Measurements from ENCODE around the gene CPLX3.

The CPLX3 gene

GRCh38 chr15:74801311-74801997 is 25.0 kb upstream of the CPLX3 start:
- Histone ChIP-seq H3K27me3 (ENCODE audit: insufficient read depth, insufficient read length) (no peaks in the 10 kb centered on the region), H3K4me1 (ENCODE audit: insufficient read depth, insufficient read length) (peaks cover 18% of the 10 kb centered on the region), H3K4me3 (ENCODE audit: insufficient read length, low read depth) (no peak overlapping the region), H3K36me3 (ENCODE audit: insufficient read depth, insufficient read length, low read length) (peaks cover 75% of the 10 kb centered on the region), H3K9me3 (ENCODE audit: insufficient read depth, low read length) (no peaks in the 10 kb centered on the region), H3K9ac (ENCODE audit: insufficient read length, low read depth) (no peak overlapping the region)
- TF ChIP-seq YY1 (IDR thresholded peaks at IDR 0.05; ENCODE audit: insufficient read depth, insufficient read length): no peak
- no peak for TF ChIP-seq SUZ12 (IDR thresholded peaks at IDR 0.05; ENCODE audit: extremely low read depth, insufficient read depth, insufficient read length)
- no peak for TF ChIP-seq ZNF274 (IDR thresholded peaks at IDR 0.05; ENCODE audit: low read depth, low read length)
- DNase-seq (ENCODE audit: low read depth, low spot score): no peak

- Histone ChIP-seq H3K4me1 (ENCODE audit: insufficient read depth, insufficient read length) (peaks cover 18% of the 10 kb centered on the region), H3K9ac (ENCODE audit: insufficient read length, low read depth) (no peak overlapping the region), H3K9me3 (ENCODE audit: insufficient read depth, low read length) (no peaks in the 10 kb centered on the region), H3K4me3 (ENCODE audit: insufficient read length, low read depth) (no peak overlapping the region), H3K27me3 (ENCODE audit: insufficient read depth, insufficient read length) (no peaks in the 10 kb centered on the region), H3K36me3 (ENCODE audit: insufficient read depth, insufficient read length, low read length) (peaks cover 75% of the 10 kb centered on the region)
- no peak for DNase-seq (ENCODE audit: low read depth, low spot score)
- TF ChIP-seq ZNF274 (IDR thresholded peaks at IDR 0.05; ENCODE audit: low read depth, low read length) (no peak), YY1 (IDR thresholded peaks at IDR 0.05; ENCODE audit: insufficient read depth, insufficient read length) (no peak), SUZ12 (IDR thresholded peaks at IDR 0.05; ENCODE audit: extremely low read depth, insufficient read depth, insufficient read length) (no peak)
These were observed 24.1 kb upstream of the CPLX3 start for GRCh38 chr15:74802290-74802689.

GRCh38 chr15:74802862-74803447 is 23.5 kb upstream of the CPLX3 start:
- Histone ChIP-seq H3K9ac (ENCODE audit: insufficient read length, low read depth) (no peak overlapping the region), H3K27me3 (ENCODE audit: insufficient read depth, insufficient read length) (no peaks in the 10 kb centered on the region), H3K36me3 (ENCODE audit: insufficient read depth, insufficient read length, low read length) (peaks cover 70% of the 10 kb centered on the region), H3K4me1 (ENCODE audit: insufficient read depth, insufficient read length) (peaks cover 18% of the 10 kb centered on the region), H3K4me3 (ENCODE audit: insufficient read length, low read depth) (no peak overlapping the region), H3K9me3 (ENCODE audit: insufficient read depth, low read length) (no peaks in the 10 kb centered on the region)
- TF ChIP-seq ZNF274 (IDR thresholded peaks at IDR 0.05; ENCODE audit: low read depth, low read length) (no peak), YY1 (IDR thresholded peaks at IDR 0.05; ENCODE audit: insufficient read depth, insufficient read length) (no peak), SUZ12 (IDR thresholded peaks at IDR 0.05; ENCODE audit: extremely low read depth, insufficient read depth, insufficient read length) (no peak)
- DNase-seq (ENCODE audit: low read depth, low spot score): no peak

GRCh38 chr15:74804935-74805334 is 21.5 kb upstream of the CPLX3 start:
- H3K9me3 ChIP-seq (ENCODE audit: insufficient read depth, low read length): no peaks in the 10 kb centered on the region
- H3K9ac ChIP-seq (ENCODE audit: insufficient read length, low read depth): no peak overlapping the region
- peaks cover 50% of the 10 kb centered on the region for H3K36me3 ChIP-seq (ENCODE audit: insufficient read depth, insufficient read length, low read length)

GRCh38 chr15:74807282-74807681 is 19.1 kb upstream of the CPLX3 start:
- peaks cover 15% of the 10 kb centered on the region for H3K4me1 ChIP-seq (ENCODE audit: insufficient read depth, insufficient read length)

More at GRCh38 chr15:74804935-74805334, 21.5 kb upstream of the CPLX3 start:
- DNase-seq (ENCODE audit: low read depth, low spot score): no peak
- Histone ChIP-seq H3K4me3 (ENCODE audit: insufficient read length, low read depth) (no peak overlapping the region), H3K27me3 (ENCODE audit: insufficient read depth, insufficient read length) (no peaks in the 10 kb centered on the region), H3K4me1 (ENCODE audit: insufficient read depth, insufficient read length) (peaks cover 23% of the 10 kb centered on the region)
- TF ChIP-seq ZNF274 (IDR thresholded peaks at IDR 0.05; ENCODE audit: low read depth, low read length): no peak
- TF ChIP-seq YY1 (IDR thresholded peaks at IDR 0.05; ENCODE audit: insufficient read depth, insufficient read length): no peak
- TF ChIP-seq SUZ12 (IDR thresholded peaks at IDR 0.05; ENCODE audit: extremely low read depth, insufficient read depth, insufficient read length): no peak

GRCh38 chr15:74808078-74808839 is 18.2 kb upstream of the CPLX3 start:
- peaks cover 20% of the 10 kb centered on the region for H3K4me1 ChIP-seq (ENCODE audit: insufficient read depth, insufficient read length)
- DNase-seq (ENCODE audit: low read depth, low spot score): no peak
- H3K9ac ChIP-seq (ENCODE audit: insufficient read length, low read depth): peak overlapping the region; percentile 4
- peaks cover 18% of the 10 kb centered on the region for H3K36me3 ChIP-seq (ENCODE audit: insufficient read depth, insufficient read length, low read length)
- no peaks in the 10 kb centered on the region for H3K9me3 ChIP-seq (ENCODE audit: insufficient read depth, low read length)
- TF ChIP-seq YY1 (IDR thresholded peaks at IDR 0.05; ENCODE audit: insufficient read depth, insufficient read length): no peak
- no peak for TF ChIP-seq ZNF274 (IDR thresholded peaks at IDR 0.05; ENCODE audit: low read depth, low read length)
- no peak for TF ChIP-seq SUZ12 (IDR thresholded peaks at IDR 0.05; ENCODE audit: extremely low read depth, insufficient read depth, insufficient read length)
- no peak overlapping the region for H3K4me3 ChIP-seq (ENCODE audit: insufficient read length, low read depth)
- no peaks in the 10 kb centered on the region for H3K27me3 ChIP-seq (ENCODE audit: insufficient read depth, insufficient read length)

More at GRCh38 chr15:74807282-74807681, 19.1 kb upstream of the CPLX3 start:
- peaks cover 27% of the 10 kb centered on the region for H3K36me3 ChIP-seq (ENCODE audit: insufficient read depth, insufficient read length, low read length)
- TF ChIP-seq SUZ12 (IDR thresholded peaks at IDR 0.05; ENCODE audit: extremely low read depth, insufficient read depth, insufficient read length) (no peak), YY1 (IDR thresholded peaks at IDR 0.05; ENCODE audit: insufficient read depth, insufficient read length) (no peak), ZNF274 (IDR thresholded peaks at IDR 0.05; ENCODE audit: low read depth, low read length) (no peak)
- no peak overlapping the region for H3K9ac ChIP-seq (ENCODE audit: insufficient read length, low read depth)
- no peak for DNase-seq (ENCODE audit: low read depth, low spot score)
- no peak overlapping the region for H3K4me3 ChIP-seq (ENCODE audit: insufficient read length, low read depth)
- H3K9me3 ChIP-seq (ENCODE audit: insufficient read depth, low read length): no peaks in the 10 kb centered on the region
- no peaks in the 10 kb centered on the region for H3K27me3 ChIP-seq (ENCODE audit: insufficient read depth, insufficient read length)

- Histone ChIP-seq H3K4me3 (ENCODE audit: insufficient read length, low read depth) (no peak overlapping the region), H3K27me3 (ENCODE audit: insufficient read depth, insufficient read length) (no peaks in the 10 kb centered on the region), H3K9ac (ENCODE audit: insufficient read length, low read depth) (no peak overlapping the region), H3K4me1 (ENCODE audit: insufficient read depth, insufficient read length) (peaks cover 19% of the 10 kb centered on the region), H3K9me3 (ENCODE audit: insufficient read depth, low read length) (no peaks in the 10 kb centered on the region), H3K36me3 (ENCODE audit: insufficient read depth, insufficient read length, low read length) (peaks cover 12% of the 10 kb centered on the region)
- TF ChIP-seq SUZ12 (IDR thresholded peaks at IDR 0.05; ENCODE audit: extremely low read depth, insufficient read depth, insufficient read length): no peak
- TF ChIP-seq ZNF274 (IDR thresholded peaks at IDR 0.05; ENCODE audit: low read depth, low read length): no peak
- no peak for TF ChIP-seq YY1 (IDR thresholded peaks at IDR 0.05; ENCODE audit: insufficient read depth, insufficient read length)
- no peak for DNase-seq (ENCODE audit: low read depth, low spot score)
These were observed 17.6 kb upstream of the CPLX3 start for GRCh38 chr15:74808840-74809229.

Measured in NT2/D1 (cell line).